K562 (cell line): ENCODE results near the gene C4orf51. TPM values are rescaled to one million over a fixed set of nuclear protein-coding genes. Genes with fewer than 3 reads are reported as not detected.

Source experiments
- ATAC-seq: fragments of 200-7000 bp; cut with Tn5 transposase; 3 replicates; pipeline ENCODE4 v1.9.1; 2020; ENCODE audit warnings: moderate library complexity
- BruUV-seq: library from RNA; stranded (reverse); fragments of 400-500 nt; replicated peaks from 2 replicates; lab custom pipeline; 2021; lab: Mats Ljungman, UMichigan
- CTCF ChIA-PET: fragments of 300-600 bp; formaldehyde crosslinking; extraction: SDS; loops from one replicate; lab custom pipeline; 2021; ENCODE audit warnings: low intra/inter-chr PET ratio; lab: Yijun Ruan, JAX
- POLR2A ChIA-PET: fragments of 300-600, 350-650 bp; sonication (Branson Sonifier 250); formaldehyde crosslinking; extraction: SDS; loops from one replicate; lab custom pipeline; 2021; ENCODE audit warnings: antibody characterized with exemption, inconsistent platforms; lab: Yijun Ruan, JAX
- DNase-seq, 4 experiments: peaks; one replicate each; pipeline versions ENCODE4 v3.0.0 to v3.0.0-alpha.2; 2011 to 2018; ENCODE audit warnings: low spot score in 3 of 4, mixed read lengths in 3 of 4; ENCODE audit errors: extremely low read depth in 1 of 4
- FAIRE-seq: peaks from 2 replicates; lab custom pipeline; 2011; peaks lifted over from hg19 to GRCh38; lab: Jason Lieb, UNC
- H2AFZ ChIP-seq: 2 replicates; pipeline ENCODE4 v1.6.0; 2011; ENCODE audit warnings: low read depth, low read length, control low read depth, inconsistent platforms
- H3K27ac ChIP-seq: fragments of 200-600 bp; 3 replicates; pipeline ENCODE4 v1.8.0; 2011; ENCODE audit warnings: low read depth, mild to moderate bottlenecking, control low read depth, inconsistent platforms, low read length, moderate library complexity, mixed read lengths; ENCODE audit errors: extremely low read depth
- H3K27me3 ChIP-seq, 2 experiments: fragments of 300-600 bp in 1 of 2; 2 replicates in 1 of 2; 3 replicates in 1 of 2; pipeline versions ENCODE4 v1.6.0 to v1.8.0; 2011; ENCODE audit warnings: inconsistent platforms in 2 of 2, low read length in 2 of 2, mild to moderate bottlenecking in 1 of 2, mixed read lengths in 1 of 2, moderate library complexity in 1 of 2; ENCODE audit not compliant: control insufficient read depth in 2 of 2, insufficient read depth in 2 of 2
- H3K36me3 ChIP-seq: fragments of 300-600 bp; 3 replicates; pipeline ENCODE4 v1.8.0; 2011; ENCODE audit warnings: mild to moderate bottlenecking, low read length, inconsistent platforms; ENCODE audit not compliant: control insufficient read depth, insufficient read depth
- H3K4me1 ChIP-seq, 2 experiments: fragments of 200-600 bp in 1 of 2; replicated peaks in 1 of 2; 2 replicates in 1 of 2; 3 replicates in 1 of 2; pipeline versions ENCODE4 v1.5.1 to v1.8.0; 2011; ENCODE audit warnings: inconsistent platforms in 2 of 2, low read length in 2 of 2, mild to moderate bottlenecking in 1 of 2, mixed read lengths in 1 of 2, moderate library complexity in 1 of 2; ENCODE audit not compliant: control insufficient read depth in 2 of 2, insufficient read depth in 2 of 2
- H3K4me2 ChIP-seq: 2 replicates; pipeline ENCODE4 v1.6.1; 2011; ENCODE audit warnings: low read length, control low read depth, inconsistent platforms, mixed read lengths; ENCODE audit not compliant: insufficient read depth
- H3K4me3 ChIP-seq: fragments of 200-600 bp; sonication (generic), shearing (Covaris generic); 2 replicates; pipeline ENCODE4 v1.5.1; 2016; ENCODE audit warnings: control low read depth, inconsistent platforms
- H3K79me2 ChIP-seq: fragments of 200-600 bp; 3 replicates; pipeline ENCODE4 v1.8.0; 2011; ENCODE audit warnings: low read length, inconsistent platforms; ENCODE audit not compliant: control insufficient read depth, insufficient read depth
- H3K9ac ChIP-seq, 2 experiments: 2 replicates each; pipeline versions ENCODE4 v1.6.0 to v1.6.1; 2011; ENCODE audit warnings: low read depth in 2 of 2, low read length in 2 of 2, control low read depth in 1 of 2, inconsistent platforms in 1 of 2, mild to moderate bottlenecking in 1 of 2, mixed read lengths in 1 of 2; ENCODE audit not compliant: insufficient read depth in 1 of 2
- H3K9me1 ChIP-seq: one replicate; pipeline ENCODE4 v1.6.0; 2011; ENCODE audit warnings: inconsistent platforms, mild to moderate bottlenecking, low read length, moderate library complexity; ENCODE audit not compliant: control insufficient read depth, insufficient read depth
- H3K9me3 ChIP-seq: replicated peaks from 2 replicates; pipeline ENCODE4 v1.5.1; 2011; ENCODE audit warnings: low read depth, low read length, inconsistent platforms; ENCODE audit not compliant: control insufficient read depth, insufficient read depth
- H4K20me1 ChIP-seq: replicated peaks from 2 replicates; pipeline ENCODE4 v1.6.1; 2011; ENCODE audit warnings: low read length, inconsistent platforms, mixed read lengths; ENCODE audit not compliant: control insufficient read depth, insufficient read depth
- BHLHE40 ChIP-seq: IDR thresholded peaks from 2 replicates; pipeline ENCODE4 v1.6.1; 2011; ENCODE audit warnings: low read length, improper control_type of control experiment
- CBFA2T3 ChIP-seq: fragments of 450-650 bp; IDR thresholded peaks from 2 replicates; pipeline ENCODE4 v1.6.1; 2017
- DPF2 ChIP-seq: fragments of 450-650 bp; IDR thresholded peaks from 2 replicates; pipeline ENCODE4 v1.6.1; 2016
- JUND ChIP-seq, 2 experiments: IDR thresholded peaks; 2 replicates in 1 of 2; 3 replicates in 1 of 2; pipeline ENCODE4 v1.6.1; 2011; ENCODE audit warnings: borderline replicate concordance in 2 of 2, low read depth in 2 of 2, low read length in 2 of 2, improper control_type of control experiment in 1 of 2, missing biosample characterization in 1 of 2, missing genetic modification characterization in 1 of 2, missing genetic modification reagents in 1 of 2
- MCM7 ChIP-seq, 2 experiments: fragments of 450-650 bp; IDR thresholded peaks; 2 replicates each; pipeline ENCODE4 v1.6.1; 2016 to 2018
- MYNN ChIP-seq, 2 experiments: sonication (generic); formaldehyde crosslinking in 1 of 2; IDR thresholded peaks; 2 replicates each; pipeline versions ENCODE4 v1.5.0 to v1.6.1; 2016 to 2020; ENCODE audit warnings: antibody characterized with exemption in 1 of 2, missing genetic modification reagents in 1 of 2
- RBM39 ChIP-seq: fragments of 200-400 bp; formaldehyde crosslinking; optimal IDR thresholded peaks from 2 replicates; pipeline ENCODE3; 2018; ENCODE audit warnings: low read depth, low read length
- SMARCA4 ChIP-seq: fragments of 450-650 bp; IDR thresholded peaks from 2 replicates; pipeline ENCODE4 v1.6.1; 2016
- SOX6 ChIP-seq: fragments of 450-650 bp; IDR thresholded peaks from 2 replicates; pipeline ENCODE4 v1.6.1; 2014; ENCODE audit warnings: mild to moderate bottlenecking
- SREBF2 ChIP-seq: sonication (generic); formaldehyde crosslinking; IDR thresholded peaks from 2 replicates; pipeline ENCODE4 v1.4.0; 2020; ENCODE audit warnings: mild to moderate bottlenecking, missing genetic modification reagents
- ZNF133 ChIP-seq: fragments of 250-450 bp; sonication (Bioruptor Pico); IDR thresholded peaks from 2 replicates; pipeline ENCODE4 v1.4.0; 2020; ENCODE audit warnings: mild to moderate bottlenecking
- ZNF77 ChIP-seq: fragments of 250-450 bp; sonication (Bioruptor Pico); IDR thresholded peaks from 2 replicates; pipeline ENCODE4 v1.5.0; 2020
- WGBS: fragments of 100-300 bp; shearing (Covaris generic); methylation state at CpG from one replicate; pipeline ENCODE4 v1.1.6; 2016; ENCODE audit warnings: low coverage, mixed read lengths; ENCODE audit not compliant: insufficient coverage; ENCODE audit errors: missing lambda C conversion rate; 5-methylcytosine and 5-hydroxymethylcytosine counted together
- in situ Hi-C: fragments of 300-500 bp; cut with MboI; formaldehyde crosslinking; loops from 4 replicates; pipeline ENCODE4 v1.15.0; 2018; ENCODE audit warnings: inconsistent platforms, mixed read lengths
- intact Hi-C: fragments of 100-400 bp; cut with micrococcal nuclease; formaldehyde crosslinking; loops from 2 replicates; pipeline ENCODE4 v1.14.2; 2022
- polyA plus RNA-seq, 8 experiments: library from polyadenylated mRNA; depleted of rRNA in 4 of 8; stranded (reverse) in 5 of 8; unstranded in 3 of 8; fragments of >200 nt; fragmentation: Nextera tagmentation in 2 of 8; fragmentation: Illumina TruSeq in 1 of 8; extraction: Ambion mirVana in 2 of 8; extraction: Trizol in 1 of 8; gene quantifications; 2 replicates each; pipeline versions ENCODE4 v1.2.1 to v1.2.3, GENCODE V29; 2011 to 2014; ENCODE audit warnings: inconsistent platforms in 1 of 8, missing spikeins in 1 of 8
- total RNA-seq, 7 experiments: library from RNA; depleted of rRNA in 6 of 7; stranded (reverse); fragments of >200 nt in 6 of 7; fragmentation: Illumina TruSeq in 2 of 7; extraction: Trizol in 2 of 7; gene quantifications; 2 replicates each; pipeline versions ENCODE4 v1.2.1 to v1.2.3, GENCODE V29; 2011 to 2021; ENCODE audit warnings: low replicate concordance in 1 of 7
- TF ChIP-seq, protein P1 (sequence below): IDR thresholded peaks from 3 replicates; pipeline ENCODE4 v1.6.1; 2011; ENCODE audit warnings: borderline replicate concordance, mild to moderate bottlenecking; ENCODE audit not compliant: insufficient read length, insufficient read depth
- TF ChIP-seq, protein P2 (sequence below): fragments of 450-650 bp; formaldehyde crosslinking; IDR thresholded peaks from 2 replicates; pipeline ENCODE4 v1.4.0; 2022; ENCODE audit warnings: missing genetic modification characterization
- TF ChIP-seq, protein P3 (sequence below): sonication (generic); formaldehyde crosslinking; IDR thresholded peaks from 2 replicates; pipeline ENCODE4 v1.4.0; 2020; ENCODE audit warnings: mild to moderate bottlenecking, missing genetic modification reagents
- TF ChIP-seq, protein P4 (sequence below): sonication (generic); IDR thresholded peaks from 2 replicates; pipeline ENCODE4 v1.6.1; 2016

The C4orf51 gene
- total and polyA plus RNA-seq, 9 of the 15 experiments (the other 6 are each of a cell fraction or from before 2014, with no cell fraction given) = not detected

DNA sequence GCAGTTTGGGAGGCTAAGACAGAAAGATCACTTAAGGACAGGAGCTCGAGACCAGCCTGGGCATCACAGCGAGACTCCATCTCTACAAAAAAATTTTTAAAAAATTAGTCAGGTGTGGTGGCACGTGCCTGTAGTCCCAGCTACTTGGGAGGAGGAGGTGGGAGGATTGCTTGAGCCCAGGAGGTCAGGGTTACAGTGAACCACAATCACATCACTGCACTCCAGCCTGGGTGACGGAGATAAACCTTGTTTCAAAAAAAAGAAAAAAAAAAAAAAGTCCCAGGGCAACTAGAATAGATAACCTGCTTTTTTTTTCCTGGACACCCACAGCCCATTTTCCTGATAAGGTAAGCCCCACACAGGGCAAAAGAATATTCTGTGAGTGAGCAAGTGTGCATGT lies 96.3 kb downstream of the C4orf51 start (continued):
- TF ChIP-seq, protein P1, sequence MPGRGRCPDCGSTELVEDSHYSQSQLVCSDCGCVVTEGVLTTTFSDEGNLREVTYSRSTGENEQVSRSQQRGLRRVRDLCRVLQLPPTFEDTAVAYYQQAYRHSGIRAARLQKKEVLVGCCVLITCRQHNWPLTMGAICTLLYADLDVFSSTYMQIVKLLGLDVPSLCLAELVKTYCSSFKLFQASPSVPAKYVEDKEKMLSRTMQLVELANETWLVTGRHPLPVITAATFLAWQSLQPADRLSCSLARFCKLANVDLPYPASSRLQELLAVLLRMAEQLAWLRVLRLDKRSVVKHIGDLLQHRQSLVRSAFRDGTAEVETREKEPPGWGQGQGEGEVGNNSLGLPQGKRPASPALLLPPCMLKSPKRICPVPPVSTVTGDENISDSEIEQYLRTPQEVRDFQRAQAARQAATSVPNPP = no peak
- TF ChIP-seq DPF2 (0 out of 2 replicates have a peak, but pooled peaks have one; percentile 22), ZNF77 (CRISPR knock-in tag) (no peak), BHLHE40 (peak; percentile 75; the same call in 1 of the 2 replicates), SMARCA4 (no peak), CBFA2T3 (peak; percentile 83)
- TF ChIP-seq, protein P2, sequence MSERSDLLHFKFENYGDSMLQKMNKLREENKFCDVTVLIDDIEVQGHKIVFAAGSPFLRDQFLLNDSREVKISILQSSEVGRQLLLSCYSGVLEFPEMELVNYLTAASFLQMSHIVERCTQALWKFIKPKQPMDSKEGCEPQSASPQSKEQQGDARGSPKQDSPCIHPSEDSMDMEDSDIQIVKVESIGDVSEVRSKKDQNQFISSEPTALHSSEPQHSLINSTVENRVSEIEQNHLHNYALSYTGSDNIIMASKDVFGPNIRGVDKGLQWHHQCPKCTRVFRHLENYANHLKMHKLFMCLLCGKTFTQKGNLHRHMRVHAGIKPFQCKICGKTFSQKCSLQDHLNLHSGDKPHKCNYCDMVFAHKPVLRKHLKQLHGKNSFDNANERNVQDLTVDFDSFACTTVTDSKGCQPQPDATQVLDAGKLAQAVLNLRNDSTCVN (CRISPR knock-in tag) = no peak
- TF ChIP-seq, all 486 proteins: peak for 17

DNA sequence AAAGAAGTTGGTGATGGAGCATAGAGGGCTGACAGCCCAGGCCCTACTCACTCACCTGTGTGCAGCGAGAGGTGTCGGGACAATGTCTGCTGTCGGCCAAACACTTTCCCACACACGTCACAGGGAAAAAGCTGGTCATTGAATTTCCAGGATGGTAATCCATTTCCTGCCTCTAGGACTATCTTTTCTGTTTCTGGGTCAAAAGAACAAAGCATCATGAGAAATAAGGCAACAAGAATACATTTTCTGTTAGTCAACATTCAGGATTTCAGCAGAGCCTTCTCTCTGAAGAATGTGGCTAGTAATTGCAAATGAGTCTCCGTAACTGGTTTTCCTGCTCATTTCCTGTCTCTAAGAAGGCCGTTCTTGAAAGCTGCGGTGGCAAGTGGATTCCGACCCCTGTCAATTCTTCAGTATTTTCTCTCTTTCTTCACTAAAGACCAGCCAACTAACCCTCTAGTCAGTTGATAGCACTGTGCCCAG lies 99.4 kb downstream of the C4orf51 start:
- no peak for FAIRE-seq
- BruUV-seq = no TSS peak

More for the DNA sequence above, 99.4 kb downstream of the C4orf51 start:
- H3K4me3 ChIP-seq = no peak overlapping the region
- WGBS = 2% methylated on average over 8 of the region's 8 CpGs
- POLR2A ChIA-PET = no interaction called here
- H2AFZ ChIP-seq = no peak overlapping the region
- H3K36me3 ChIP-seq = no peaks in the 10 kb centered on the region
- DNase-seq = no peak
- no peaks in the 10 kb centered on the region for H3K9me3 ChIP-seq
- no peaks in the 10 kb centered on the region for H3K79me2 ChIP-seq
- no peaks in the 10 kb centered on the region for H3K9me1 ChIP-seq
- no peak overlapping the region for H3K27ac ChIP-seq
- no peak overlapping the region for H3K9ac ChIP-seq
- no peaks in the 10 kb centered on the region for H3K4me1 ChIP-seq
- TF ChIP-seq ZNF133 (CRISPR knock-in tag) = no peak
- TF ChIP-seq SREBF2 = no peak
- TF ChIP-seq, protein P3, sequence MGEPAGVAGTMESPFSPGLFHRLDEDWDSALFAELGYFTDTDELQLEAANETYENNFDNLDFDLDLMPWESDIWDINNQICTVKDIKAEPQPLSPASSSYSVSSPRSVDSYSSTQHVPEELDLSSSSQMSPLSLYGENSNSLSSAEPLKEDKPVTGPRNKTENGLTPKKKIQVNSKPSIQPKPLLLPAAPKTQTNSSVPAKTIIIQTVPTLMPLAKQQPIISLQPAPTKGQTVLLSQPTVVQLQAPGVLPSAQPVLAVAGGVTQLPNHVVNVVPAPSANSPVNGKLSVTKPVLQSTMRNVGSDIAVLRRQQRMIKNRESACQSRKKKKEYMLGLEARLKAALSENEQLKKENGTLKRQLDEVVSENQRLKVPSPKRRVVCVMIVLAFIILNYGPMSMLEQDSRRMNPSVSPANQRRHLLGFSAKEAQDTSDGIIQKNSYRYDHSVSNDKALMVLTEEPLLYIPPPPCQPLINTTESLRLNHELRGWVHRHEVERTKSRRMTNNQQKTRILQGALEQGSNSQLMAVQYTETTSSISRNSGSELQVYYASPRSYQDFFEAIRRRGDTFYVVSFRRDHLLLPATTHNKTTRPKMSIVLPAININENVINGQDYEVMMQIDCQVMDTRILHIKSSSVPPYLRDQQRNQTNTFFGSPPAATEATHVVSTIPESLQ (CRISPR knock-in tag) = no peak
- TF ChIP-seq, protein P4, sequence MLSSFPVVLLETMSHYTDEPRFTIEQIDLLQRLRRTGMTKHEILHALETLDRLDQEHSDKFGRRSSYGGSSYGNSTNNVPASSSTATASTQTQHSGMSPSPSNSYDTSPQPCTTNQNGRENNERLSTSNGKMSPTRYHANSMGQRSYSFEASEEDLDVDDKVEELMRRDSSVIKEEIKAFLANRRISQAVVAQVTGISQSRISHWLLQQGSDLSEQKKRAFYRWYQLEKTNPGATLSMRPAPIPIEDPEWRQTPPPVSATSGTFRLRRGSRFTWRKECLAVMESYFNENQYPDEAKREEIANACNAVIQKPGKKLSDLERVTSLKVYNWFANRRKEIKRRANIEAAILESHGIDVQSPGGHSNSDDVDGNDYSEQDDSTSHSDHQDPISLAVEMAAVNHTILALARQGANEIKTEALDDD = no peak
- no peak for TF ChIP-seq MYNN (IDR thresholded peaks at IDR 0.05)
- TF ChIP-seq MYNN (CRISPR knock-in tag; IDR thresholded peaks at IDR 0.05) = no peak
- no peak for TF ChIP-seq RBM39
- no peak for TF ChIP-seq MCM7 (IDR thresholded peaks at IDR 0.05)
- no peak for TF ChIP-seq SOX6
- TF ChIP-seq JUND (IDR thresholded peaks at IDR 0.05; ENCODE audit: borderline replicate concordance, low read depth, low read length) = no peak
- no peak for TF ChIP-seq JUND (tag; IDR thresholded peaks at IDR 0.05; ENCODE audit: borderline replicate concordance, low read depth, low read length)
- TF ChIP-seq, all 486 proteins: peak for 0
- Histone ChIP-seq H3K4me2 (no peak overlapping the region), H3K27me3 (peaks cover 6 to 15% of the 10 kb centered on the region in 2 experiments; a peak in 4 of 5 replicates), H4K20me1 (no peaks in the 10 kb centered on the region)
- intact Hi-C loops = no loop called here
- no peak for ATAC-seq
- CTCF ChIA-PET = no interaction called here
- in situ Hi-C loops = no loop called here
